NCI-H128 (cell line): ENCODE results near the gene TRMU.

Experiments used
- DNase-seq: peaks from one replicate; lab custom pipeline; 2025; ENCODE audit not compliant: unreplicated experiment; lab: John Stamatoyannopoulos, UW

TRMU gene

DNA sequence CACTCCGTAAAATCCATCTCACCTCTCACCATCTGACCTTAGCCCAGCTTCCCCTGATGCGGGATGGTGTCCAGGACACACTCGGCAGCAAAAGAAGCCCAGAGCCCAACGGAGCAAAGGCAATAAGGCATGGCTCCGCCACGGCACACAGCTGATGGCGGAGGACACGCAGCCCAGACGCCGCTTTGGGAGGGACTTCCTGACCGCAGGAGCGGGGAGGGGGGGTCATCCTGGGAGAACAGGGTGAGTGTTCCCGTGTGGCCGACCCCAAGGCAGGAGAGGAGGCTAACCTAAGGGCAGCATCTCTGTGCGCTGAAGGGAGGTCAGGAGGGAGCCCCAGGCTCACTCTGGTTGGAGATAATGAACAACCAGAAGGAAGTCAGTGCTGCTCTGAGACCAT is 71.3 kb downstream of the TRMU start:
- no peak for DNase-seq
